HG03565 (cell line): ENCODE data around the gene KCNG2.

Source experiments
- ATAC-seq: cut with Tn5 transposase; IDR thresholded peaks from one replicate; pipeline ENCODE4 v1.9.1; 2021; ENCODE audit warnings: mild to moderate bottlenecking, moderate library complexity; ENCODE audit not compliant: unreplicated experiment

The KCNG2 gene

GRCh38 chr18:79878741-79879378, 81.1 kb downstream of the KCNG2 start:
- ATAC-seq = no peak

DNA sequence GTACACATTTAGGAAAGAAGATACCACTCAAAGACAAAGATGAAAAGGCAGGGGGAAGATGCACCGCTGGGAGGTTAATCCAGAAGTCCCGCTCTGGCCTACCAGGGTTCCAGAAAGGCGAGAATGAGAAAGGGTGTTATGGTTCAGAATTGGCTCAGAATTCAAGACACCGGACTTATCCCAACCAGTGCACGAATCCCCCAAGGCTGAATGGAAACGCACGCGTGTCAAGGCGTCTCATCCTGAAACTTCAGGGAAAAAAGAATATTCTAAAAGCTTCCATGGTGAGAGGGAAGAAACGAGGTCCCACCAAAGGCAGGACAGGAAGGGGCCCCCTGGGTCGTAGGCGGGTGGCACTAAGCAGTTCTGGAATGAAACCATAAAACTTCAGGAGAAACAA, 81.8 kb downstream of the KCNG2 start:
- ATAC-seq = no peak

DNA sequence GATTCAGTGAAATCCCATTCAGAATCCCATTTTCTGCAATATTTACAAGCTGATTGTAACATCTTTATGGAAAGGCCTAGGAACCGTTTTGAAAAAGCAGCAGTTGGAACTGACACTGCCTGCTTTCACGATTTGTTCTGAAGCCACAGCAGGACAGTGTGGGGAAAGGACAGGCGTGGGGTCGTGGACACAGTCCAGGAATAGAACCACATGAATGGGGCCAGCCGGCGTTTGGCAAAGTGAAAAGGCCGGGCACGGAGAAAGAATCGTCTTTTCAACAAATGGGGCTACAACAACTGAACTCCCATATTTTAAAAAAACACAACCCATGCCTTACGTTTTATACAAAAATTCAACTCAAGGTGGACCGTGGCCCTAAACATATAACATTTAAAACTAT, 84.0 kb downstream of the KCNG2 start:
- no peak for ATAC-seq

GRCh38 chr18:79882522-79883241, 84.9 kb downstream of the KCNG2 start:
- ATAC-seq = no peak

DNA sequence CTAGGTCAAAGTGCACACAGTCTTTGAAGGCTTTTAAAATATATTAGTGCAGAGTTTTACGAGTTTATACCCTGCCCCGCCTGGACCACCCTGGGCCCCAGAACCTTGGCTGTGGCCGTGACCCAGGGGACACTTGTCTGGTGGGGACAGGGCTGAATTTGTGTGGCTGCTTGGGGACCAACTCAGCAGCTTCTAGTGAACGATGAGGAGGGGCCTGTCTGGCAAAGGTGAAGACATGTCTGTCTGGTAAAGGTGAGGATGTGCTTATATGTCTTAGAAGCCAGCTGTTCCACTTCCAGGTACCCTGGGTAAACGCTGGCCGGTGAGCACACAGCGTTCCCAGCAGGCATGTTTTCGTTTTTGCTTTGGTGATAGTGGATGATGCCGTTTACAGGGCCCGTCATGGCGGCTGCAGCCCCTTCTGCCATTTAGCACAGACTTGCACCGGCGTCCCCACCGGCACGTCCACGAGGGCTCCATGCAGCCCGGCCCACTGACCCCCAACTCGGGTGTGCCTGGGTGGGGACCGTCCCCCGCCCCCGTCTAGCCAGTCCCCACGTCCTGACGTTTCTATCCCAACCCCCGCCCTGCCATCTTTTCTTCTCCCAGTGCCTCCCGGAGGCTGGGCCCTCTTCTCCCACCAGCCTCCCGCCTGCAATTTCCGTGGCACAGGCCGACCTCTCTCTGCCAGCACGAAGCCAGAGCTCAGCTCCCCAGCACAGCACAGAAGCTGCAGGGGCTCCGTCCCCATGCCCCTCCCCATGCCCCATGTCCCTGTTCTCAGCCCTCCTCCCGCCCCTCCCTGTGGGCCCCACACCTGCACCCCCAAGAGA, 85.9 kb downstream of the KCNG2 start:
- ATAC-seq = no peak

DNA sequence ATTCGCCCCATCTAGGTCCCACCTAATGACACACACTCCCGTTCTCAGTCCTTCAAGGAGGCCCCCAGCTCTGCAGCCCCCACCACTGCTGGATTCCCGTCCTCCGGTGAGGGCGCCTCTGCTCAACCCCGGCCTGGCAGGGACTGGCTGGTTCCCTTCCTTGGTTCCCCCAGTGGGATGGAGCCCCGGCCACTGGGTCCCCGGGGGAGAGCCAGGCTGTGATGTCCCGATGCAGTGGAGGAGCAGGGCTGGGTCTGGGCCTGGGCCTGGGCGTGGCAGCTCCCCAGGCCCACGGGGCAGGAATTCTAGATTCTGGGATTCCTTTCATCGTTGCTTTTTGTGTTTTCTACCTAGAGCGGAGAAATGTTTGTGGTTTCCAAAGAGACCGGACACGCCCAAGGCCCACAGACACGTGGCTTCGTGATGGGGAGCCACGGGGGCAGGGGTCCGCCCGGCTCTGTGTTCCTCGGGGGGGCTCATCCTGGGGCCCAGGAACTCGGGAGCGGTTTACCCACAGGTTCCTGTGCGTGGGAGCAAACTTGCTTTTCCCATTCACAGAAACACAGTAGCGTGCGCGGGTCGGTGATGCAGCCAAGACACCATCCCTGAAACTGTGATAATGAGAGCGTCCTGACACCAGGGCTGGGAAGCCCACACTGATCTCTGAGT, 86.7 kb downstream of the KCNG2 start:
- no peak for ATAC-seq

- no peak for ATAC-seq
These were observed 87.4 kb downstream of the KCNG2 start for GRCh38 chr18:79884963-79885728.

- no peak for ATAC-seq
These were observed 89.7 kb downstream of the KCNG2 start for GRCh38 chr18:79887181-79888000.

GRCh38 chr18:79888016-79888415, 90.3 kb downstream of the KCNG2 start:
- no peak for ATAC-seq

DNA sequence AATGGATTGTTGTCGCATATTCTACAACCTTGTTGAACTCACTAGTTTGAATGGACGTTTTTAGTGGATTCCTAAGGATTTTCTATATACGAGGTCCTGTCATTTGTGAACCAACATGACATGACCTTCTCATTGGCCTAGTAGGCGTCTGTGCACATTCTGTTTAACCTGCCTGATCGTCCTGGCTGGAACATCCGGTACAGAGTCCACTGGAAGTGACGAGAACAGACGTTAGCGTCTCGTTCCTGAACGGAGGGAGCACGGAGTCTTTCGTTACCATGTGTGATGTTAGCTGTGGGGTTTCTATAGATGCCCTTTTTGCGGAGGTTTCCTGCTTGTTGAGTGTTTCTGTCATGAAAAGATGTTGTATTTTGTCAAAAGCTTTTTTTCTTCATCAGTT, 91.8 kb downstream of the KCNG2 start:
- ATAC-seq = no peak

DNA sequence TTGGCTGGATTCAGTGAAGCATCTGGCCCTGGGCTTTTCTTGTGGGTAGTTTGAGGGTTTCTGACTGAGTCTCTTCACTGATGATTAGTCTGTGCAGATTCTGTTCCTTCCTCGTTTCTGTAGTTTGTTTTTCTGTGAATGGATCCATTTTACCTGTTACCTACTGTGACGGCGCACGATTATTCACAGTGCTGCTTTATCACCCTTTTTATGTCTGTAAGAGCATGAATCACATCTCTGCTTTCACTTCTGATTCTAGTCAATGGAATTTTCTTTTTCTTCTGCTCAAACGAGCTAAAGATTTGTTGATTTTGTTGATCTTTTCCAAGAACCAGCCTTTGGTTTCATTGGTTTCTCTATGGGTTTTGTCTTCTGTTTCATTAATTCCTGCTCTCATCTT, 92.9 kb downstream of the KCNG2 start:
- ATAC-seq = no peak

DNA sequence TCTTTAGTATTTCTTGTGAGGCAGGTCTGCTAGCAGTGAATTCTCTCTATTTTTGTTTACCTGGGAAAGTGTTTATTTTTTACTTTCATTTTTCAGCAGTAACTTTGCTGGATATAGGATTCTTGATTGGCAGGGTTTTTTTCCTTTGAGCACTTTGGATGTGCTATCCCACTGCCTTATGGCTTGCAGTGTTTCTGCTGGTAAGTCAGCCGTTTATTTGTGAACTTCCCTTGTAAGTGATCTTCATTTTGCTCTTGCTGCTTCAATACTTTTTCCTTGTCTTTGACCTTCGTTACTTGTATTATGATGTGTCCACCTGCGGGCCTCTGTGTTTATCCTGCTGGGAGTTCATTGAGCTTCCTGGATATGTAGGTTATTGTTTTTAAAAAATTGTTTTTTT, 99.0 kb downstream of the KCNG2 start:
- ATAC-seq = no peak

DNA sequence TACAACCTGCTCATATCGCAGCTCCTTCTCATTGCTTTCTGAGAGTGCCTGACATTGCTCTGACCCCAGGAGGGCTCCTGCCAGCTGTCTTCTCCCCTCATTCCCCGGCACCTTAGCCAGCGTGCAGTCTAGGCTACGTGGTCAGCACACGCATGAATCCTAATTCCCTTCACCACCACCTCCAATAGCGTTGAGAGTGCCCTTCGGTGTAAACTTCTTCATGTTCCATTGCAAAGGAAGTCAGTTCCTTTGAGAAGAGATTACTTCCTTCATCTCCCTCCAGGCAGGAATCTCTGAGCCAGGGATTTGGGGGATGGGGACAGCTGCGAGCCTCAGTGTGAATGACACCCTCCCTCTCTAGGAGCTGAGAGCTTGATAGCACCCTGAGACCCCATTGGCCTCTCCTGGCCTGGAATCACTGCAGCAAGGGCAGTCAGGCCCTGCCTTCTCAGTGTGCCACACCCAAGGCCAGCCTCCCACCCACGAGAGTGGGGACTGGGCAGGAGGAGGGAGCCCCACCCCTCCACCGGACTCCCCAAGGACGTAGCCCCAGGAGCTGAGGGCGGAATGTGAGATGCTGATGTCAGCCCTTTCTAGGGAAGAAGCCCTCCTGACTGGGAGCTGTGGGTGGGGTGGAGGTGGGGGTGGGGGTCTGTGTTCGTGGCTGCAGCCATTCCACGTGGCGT, 100.3 kb downstream of the KCNG2 start:
- no peak for ATAC-seq

- ATAC-seq = no peak
These were observed 101.3 kb downstream of the KCNG2 start for GRCh38 chr18:79898952-79899608.

- no peak for ATAC-seq
These were observed 102.1 kb downstream of the KCNG2 start for GRCh38 chr18:79899609-79900445.

DNA sequence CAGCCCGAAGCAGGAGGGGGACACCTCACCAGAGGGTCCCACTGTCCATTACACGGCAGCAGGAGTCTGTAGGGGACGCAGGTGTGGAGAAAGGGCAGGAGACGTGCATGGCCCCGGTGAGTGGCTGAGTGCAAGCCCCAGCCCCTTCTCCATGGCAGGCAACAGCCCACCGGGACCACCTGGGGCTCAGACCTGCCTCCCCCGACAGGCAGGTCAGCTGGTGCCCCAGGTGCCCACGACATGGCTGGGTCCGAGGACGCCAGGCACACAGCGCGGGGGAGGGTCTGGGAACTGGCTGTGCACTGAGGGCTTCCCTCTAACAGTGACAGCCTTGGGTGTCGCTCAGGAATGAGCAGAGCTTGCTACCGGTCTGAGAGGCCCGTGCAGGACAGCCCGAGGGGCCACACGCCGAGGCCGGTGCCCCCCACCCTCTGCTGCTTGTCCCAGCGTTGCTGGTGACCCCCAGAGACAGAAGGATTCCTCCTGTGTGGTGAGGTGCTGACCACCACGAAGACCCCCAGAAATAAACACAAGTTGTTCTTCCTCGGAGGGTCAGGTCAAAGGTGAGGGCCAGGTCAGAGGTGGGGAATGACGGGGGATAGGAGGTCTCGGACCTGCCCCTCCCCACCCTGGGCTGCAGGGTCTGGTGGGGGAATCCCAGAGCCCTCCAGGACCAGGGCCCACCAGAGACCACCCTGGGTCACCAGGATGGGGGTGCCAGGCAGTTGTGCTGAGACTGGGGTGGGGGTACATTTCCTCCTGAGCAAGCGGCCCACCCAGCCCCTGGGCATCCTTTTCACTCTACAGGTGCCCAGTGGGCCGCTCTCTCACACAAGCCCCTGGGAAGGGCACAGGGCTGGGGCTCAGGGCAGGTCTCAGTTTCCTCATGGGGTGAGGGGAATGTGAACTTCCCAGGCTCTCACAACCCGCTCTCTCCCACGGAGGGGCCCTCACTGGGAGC, 103.2 kb downstream of the KCNG2 start:
- ATAC-seq = no peak

DNA sequence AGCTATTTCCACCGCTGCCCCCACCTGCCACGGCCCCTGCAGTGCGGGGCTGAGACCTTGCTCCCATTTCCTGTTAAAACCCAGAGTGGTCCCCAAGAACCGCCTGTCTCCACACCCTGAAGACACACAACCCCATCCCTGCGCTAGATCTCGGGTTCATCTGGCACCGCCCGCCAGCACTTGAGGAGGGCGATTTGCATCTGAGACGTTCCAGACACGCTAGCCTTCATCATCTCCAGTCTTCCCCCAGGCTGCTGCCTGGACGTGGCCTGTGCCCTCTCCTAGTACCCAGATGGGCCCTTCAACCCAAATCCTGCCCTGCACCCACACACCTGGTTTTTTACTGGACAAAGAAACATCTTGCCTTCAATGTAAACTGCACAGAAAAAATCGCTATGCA, 103.9 kb downstream of the KCNG2 start:
- no peak for ATAC-seq
